ENCODE results near the gene RC3H2.
"Not testable (repeated sequence)": the region's sequence is repeated elsewhere in the genome, so short reads cannot be mapped to it uniquely, and the experiment has no call there.

The RC3H2 gene

GRCh38 chr9:122835313-122835731 lies 69.8 kb downstream of the RC3H2 start:
- no peak for DNase-seq (ENCODE audit: low read depth)
- no peaks in the 10 kb centered on the region for H3K9me3 ChIP-seq (ENCODE audit: control insufficient read depth, low read length)
- no peak overlapping the region for H3K4me3 ChIP-seq (ENCODE audit: low read length)
- H3K36me3 ChIP-seq (ENCODE audit: control insufficient read depth, insufficient read depth, low read length, severe bottlenecking), result no peaks in the 10 kb centered on the region
- H3K4me1 ChIP-seq (ENCODE audit: control insufficient read depth, insufficient read depth, low read length), result no peaks in the 10 kb centered on the region
- H3K27me3 ChIP-seq (replicated peaks; ENCODE audit: control insufficient read depth, insufficient read depth, low read length), result no peaks in the 10 kb centered on the region
- H3K9ac ChIP-seq (ENCODE audit: low read length), result no peak overlapping the region

GRCh38 chr9:122832194-122832593 lies 73.0 kb downstream of the RC3H2 start:
- no peak overlapping the region for H3K9ac ChIP-seq (ENCODE audit: low read length)
- no peaks in the 10 kb centered on the region for H3K36me3 ChIP-seq (ENCODE audit: control insufficient read depth, insufficient read depth, low read length, severe bottlenecking)
- H3K4me3 ChIP-seq (ENCODE audit: low read length), result no peak overlapping the region
- no peaks in the 10 kb centered on the region for H3K27me3 ChIP-seq (replicated peaks; ENCODE audit: control insufficient read depth, insufficient read depth, low read length)
- peaks cover 5% of the 10 kb centered on the region for H3K4me1 ChIP-seq (ENCODE audit: control insufficient read depth, insufficient read depth, low read length)
- H3K9me3 ChIP-seq (ENCODE audit: control insufficient read depth, low read length), result no peaks in the 10 kb centered on the region
- DNase-seq (ENCODE audit: low read depth), result no peak

GRCh38 chr9:122828965-122829284 lies 76.2 kb downstream of the RC3H2 start:
- Histone ChIP-seq H3K36me3 (ENCODE audit: control insufficient read depth, insufficient read depth, low read length, severe bottlenecking) (peaks cover 13% of the 10 kb centered on the region), H3K4me3 (ENCODE audit: low read length) (peak overlapping the region; percentile 100), H3K9ac (ENCODE audit: low read length) (peak overlapping the region; percentile 98), H3K4me1 (ENCODE audit: control insufficient read depth, insufficient read depth, low read length) (peaks cover 16% of the 10 kb centered on the region)
- not testable (repeated sequence) for H3K9me3 ChIP-seq (ENCODE audit: control insufficient read depth, low read length); H3K27me3 ChIP-seq (replicated peaks; ENCODE audit: control insufficient read depth, insufficient read depth, low read length); DNase-seq (ENCODE audit: low read depth)

GRCh38 chr9:122827761-122828093 lies 77.4 kb downstream of the RC3H2 start:
- Histone ChIP-seq H3K36me3 (ENCODE audit: control insufficient read depth, insufficient read depth, low read length, severe bottlenecking) (peaks cover 25% of the 10 kb centered on the region), H3K9ac (ENCODE audit: low read length) (peak overlapping the region; percentile 98), H3K4me1 (ENCODE audit: control insufficient read depth, insufficient read depth, low read length) (peaks cover 16% of the 10 kb centered on the region), H3K27me3 (replicated peaks; ENCODE audit: control insufficient read depth, insufficient read depth, low read length) (no peaks in the 10 kb centered on the region), H3K9me3 (ENCODE audit: control insufficient read depth, low read length) (no peaks in the 10 kb centered on the region), H3K4me3 (ENCODE audit: low read length) (peak overlapping the region; percentile 100)
- DNase-seq (ENCODE audit: low read depth), result peak; percentile 65

- peaks cover 47% of the 10 kb centered on the region for H3K36me3 ChIP-seq (ENCODE audit: control insufficient read depth, insufficient read depth, low read length, severe bottlenecking)
- H3K4me3 ChIP-seq (ENCODE audit: low read length), result no peak overlapping the region
- H3K9me3 ChIP-seq (ENCODE audit: control insufficient read depth, low read length), result no peaks in the 10 kb centered on the region
- H3K4me1 ChIP-seq (ENCODE audit: control insufficient read depth, insufficient read depth, low read length), result peaks cover 23% of the 10 kb centered on the region
- no peak for DNase-seq (ENCODE audit: low read depth)
- no peak overlapping the region for H3K9ac ChIP-seq (ENCODE audit: low read length)
- no peaks in the 10 kb centered on the region for H3K27me3 ChIP-seq (replicated peaks; ENCODE audit: control insufficient read depth, insufficient read depth, low read length)
These were observed 82.2 kb downstream of the RC3H2 start for GRCh38 chr9:122822938-122823337.

GRCh38 chr9:122822056-122822455 lies 83.1 kb downstream of the RC3H2 start:
- no peak for DNase-seq (ENCODE audit: low read depth)
- H3K4me1 ChIP-seq (ENCODE audit: control insufficient read depth, insufficient read depth, low read length), result peaks cover 19% of the 10 kb centered on the region
- no peaks in the 10 kb centered on the region for H3K27me3 ChIP-seq (replicated peaks; ENCODE audit: control insufficient read depth, insufficient read depth, low read length)
- H3K36me3 ChIP-seq (ENCODE audit: control insufficient read depth, insufficient read depth, low read length, severe bottlenecking), result peaks cover 52% of the 10 kb centered on the region
- H3K9me3 ChIP-seq (ENCODE audit: control insufficient read depth, low read length), result no peaks in the 10 kb centered on the region
- H3K4me3 ChIP-seq (ENCODE audit: low read length), result no peak overlapping the region
- no peak overlapping the region for H3K9ac ChIP-seq (ENCODE audit: low read length)

GRCh38 chr9:122821278-122821943 lies 83.7 kb downstream of the RC3H2 start:
- Histone ChIP-seq H3K36me3 (ENCODE audit: control insufficient read depth, insufficient read depth, low read length, severe bottlenecking) (peaks cover 56% of the 10 kb centered on the region), H3K4me3 (ENCODE audit: low read length) (no peak overlapping the region), H3K4me1 (ENCODE audit: control insufficient read depth, insufficient read depth, low read length) (peaks cover 13% of the 10 kb centered on the region), H3K27me3 (replicated peaks; ENCODE audit: control insufficient read depth, insufficient read depth, low read length) (no peaks in the 10 kb centered on the region), H3K9ac (ENCODE audit: low read length) (peak overlapping the region; percentile 1), H3K9me3 (ENCODE audit: control insufficient read depth, low read length) (no peaks in the 10 kb centered on the region)
- DNase-seq (ENCODE audit: low read depth), result no peak

GRCh38 chr9:122820490-122820845 lies 84.7 kb downstream of the RC3H2 start:
- Histone ChIP-seq H3K4me1 (ENCODE audit: control insufficient read depth, insufficient read depth, low read length) (peaks cover 10% of the 10 kb centered on the region), H3K36me3 (ENCODE audit: control insufficient read depth, insufficient read depth, low read length, severe bottlenecking) (peaks cover 57% of the 10 kb centered on the region)
- no peak for DNase-seq (ENCODE audit: low read depth)

GRCh38 chr9:122819791-122820489 lies 85.2 kb downstream of the RC3H2 start:
- H3K9ac ChIP-seq (ENCODE audit: low read length), result no peak overlapping the region
- no peaks in the 10 kb centered on the region for H3K27me3 ChIP-seq (replicated peaks; ENCODE audit: control insufficient read depth, insufficient read depth, low read length)
- peak; percentile 54 for DNase-seq (ENCODE audit: low read depth)
- peaks cover 59% of the 10 kb centered on the region for H3K36me3 ChIP-seq (ENCODE audit: control insufficient read depth, insufficient read depth, low read length, severe bottlenecking)
- H3K4me3 ChIP-seq (ENCODE audit: low read length), result no peak overlapping the region
- no peaks in the 10 kb centered on the region for H3K9me3 ChIP-seq (ENCODE audit: control insufficient read depth, low read length)
- peaks cover 10% of the 10 kb centered on the region for H3K4me1 ChIP-seq (ENCODE audit: control insufficient read depth, insufficient read depth, low read length)

More at GRCh38 chr9:122820490-122820845, 84.7 kb downstream of the RC3H2 start:
- Histone ChIP-seq H3K4me3 (ENCODE audit: low read length) (no peak overlapping the region), H3K9ac (ENCODE audit: low read length) (no peak overlapping the region), H3K27me3 (replicated peaks; ENCODE audit: control insufficient read depth, insufficient read depth, low read length) (no peaks in the 10 kb centered on the region), H3K9me3 (ENCODE audit: control insufficient read depth, low read length) (no peaks in the 10 kb centered on the region)

GRCh38 chr9:122819326-122819725 lies 85.8 kb downstream of the RC3H2 start:
- DNase-seq (ENCODE audit: low read depth), result peak; percentile 60
- peaks cover 10% of the 10 kb centered on the region for H3K4me1 ChIP-seq (ENCODE audit: control insufficient read depth, insufficient read depth, low read length)
- no peak overlapping the region for H3K4me3 ChIP-seq (ENCODE audit: low read length)
- H3K9me3 ChIP-seq (ENCODE audit: control insufficient read depth, low read length), result no peaks in the 10 kb centered on the region
- H3K36me3 ChIP-seq (ENCODE audit: control insufficient read depth, insufficient read depth, low read length, severe bottlenecking), result peaks cover 58% of the 10 kb centered on the region
- H3K27me3 ChIP-seq (replicated peaks; ENCODE audit: control insufficient read depth, insufficient read depth, low read length), result no peaks in the 10 kb centered on the region
- H3K9ac ChIP-seq (ENCODE audit: low read length), result no peak overlapping the region

- no peaks in the 10 kb centered on the region for H3K27me3 ChIP-seq (replicated peaks; ENCODE audit: control insufficient read depth, insufficient read depth, low read length)
- H3K4me1 ChIP-seq (ENCODE audit: control insufficient read depth, insufficient read depth, low read length), result peaks cover 3% of the 10 kb centered on the region
- no peaks in the 10 kb centered on the region for H3K9me3 ChIP-seq (ENCODE audit: control insufficient read depth, low read length)
- peaks cover 36% of the 10 kb centered on the region for H3K36me3 ChIP-seq (ENCODE audit: control insufficient read depth, insufficient read depth, low read length, severe bottlenecking)
- no peak overlapping the region for H3K4me3 ChIP-seq (ENCODE audit: low read length)
- no peak overlapping the region for H3K9ac ChIP-seq (ENCODE audit: low read length)
- no peak for DNase-seq (ENCODE audit: low read depth)
These were observed 88.8 kb downstream of the RC3H2 start for GRCh38 chr9:122816163-122816867.

All from adipocyte (in vitro differentiated cells).